ENCODE measurements around the gene CERS4.

- TF ChIP-seq EP300 (IDR thresholded peaks at IDR 0.05) (no peak), POLR2A (IDR thresholded peaks at IDR 0.05) (no peak)
Measured at GRCh38 chr19:8241646-8242045, 32.5 kb downstream of the CERS4 start.
